Measurements from ENCODE around the gene TRRAP.

DNA sequence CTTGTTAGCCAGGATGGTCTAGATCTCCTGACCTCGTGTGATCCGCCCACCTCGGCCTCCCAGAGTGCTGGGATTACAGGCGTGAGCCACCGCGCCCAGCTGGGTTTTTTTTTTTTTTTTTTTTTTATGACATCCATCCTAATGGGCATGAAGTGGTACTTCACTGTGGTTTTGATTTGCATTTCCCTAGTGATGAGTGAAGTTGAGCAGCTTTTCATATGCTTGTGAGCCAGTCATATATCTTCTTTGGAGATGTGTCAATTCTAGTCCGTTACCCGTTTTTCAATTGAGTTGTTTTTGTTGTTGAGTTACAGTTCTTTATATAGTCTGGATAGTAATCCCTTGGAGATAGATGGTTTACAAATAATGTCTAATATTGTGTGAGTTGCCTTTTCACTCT lies 137.9 kb downstream of the TRRAP start:
- no peak for TF ChIP-seq ZNF121 (tag by site-specific recombination; IDR thresholded peaks at IDR 0.05)
- TF ChIP-seq SP3 (tag by site-specific recombination; IDR thresholded peaks at IDR 0.05): no peak
- TF ChIP-seq, protein P1, sequence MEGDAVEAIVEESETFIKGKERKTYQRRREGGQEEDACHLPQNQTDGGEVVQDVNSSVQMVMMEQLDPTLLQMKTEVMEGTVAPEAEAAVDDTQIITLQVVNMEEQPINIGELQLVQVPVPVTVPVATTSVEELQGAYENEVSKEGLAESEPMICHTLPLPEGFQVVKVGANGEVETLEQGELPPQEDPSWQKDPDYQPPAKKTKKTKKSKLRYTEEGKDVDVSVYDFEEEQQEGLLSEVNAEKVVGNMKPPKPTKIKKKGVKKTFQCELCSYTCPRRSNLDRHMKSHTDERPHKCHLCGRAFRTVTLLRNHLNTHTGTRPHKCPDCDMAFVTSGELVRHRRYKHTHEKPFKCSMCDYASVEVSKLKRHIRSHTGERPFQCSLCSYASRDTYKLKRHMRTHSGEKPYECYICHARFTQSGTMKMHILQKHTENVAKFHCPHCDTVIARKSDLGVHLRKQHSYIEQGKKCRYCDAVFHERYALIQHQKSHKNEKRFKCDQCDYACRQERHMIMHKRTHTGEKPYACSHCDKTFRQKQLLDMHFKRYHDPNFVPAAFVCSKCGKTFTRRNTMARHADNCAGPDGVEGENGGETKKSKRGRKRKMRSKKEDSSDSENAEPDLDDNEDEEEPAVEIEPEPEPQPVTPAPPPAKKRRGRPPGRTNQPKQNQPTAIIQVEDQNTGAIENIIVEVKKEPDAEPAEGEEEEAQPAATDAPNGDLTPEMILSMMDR (tag by site-specific recombination; IDR thresholded peaks at IDR 0.05): no peak

All from HEK293 (cell line).